Measurements from ENCODE around the gene PCCA. TPM values are rescaled to one million over a fixed set of nuclear protein-coding genes. Genes with fewer than 3 reads are reported as not detected.

PCCA gene
- total and polyA plus RNA-seq, 2 of the 13 experiments (the other 11 are each of a cell fraction or from before 2014, with no cell fraction given) = 15.0 to 32.2 TPM

GRCh38 chr13:100088644-100089464 lies at the start of gene PCCA (continued):
- TF ChIP-seq, protein P1, sequence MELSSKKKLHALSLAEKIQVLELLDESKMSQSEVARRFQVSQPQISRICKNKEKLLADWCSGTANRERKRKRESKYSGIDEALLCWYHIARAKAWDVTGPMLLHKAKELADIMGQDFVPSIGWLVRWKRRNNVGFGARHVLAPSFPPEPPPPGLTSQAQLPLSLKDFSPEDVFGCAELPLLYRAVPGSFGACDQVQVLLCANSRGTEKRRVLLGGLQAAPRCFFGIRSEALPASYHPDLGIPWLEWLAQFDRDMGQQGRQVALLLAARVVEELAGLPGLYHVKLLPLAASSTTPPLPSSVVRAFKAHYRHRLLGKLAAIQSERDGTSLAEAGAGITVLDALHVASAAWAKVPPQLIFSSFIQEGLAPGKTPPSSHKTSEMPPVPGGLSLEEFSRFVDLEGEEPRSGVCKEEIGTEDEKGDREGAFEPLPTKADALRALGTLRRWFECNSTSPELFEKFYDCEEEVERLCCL (CRISPR knock-in tag; IDR thresholded peaks at IDR 0.05; ENCODE audit: borderline replicate concordance) = no peak
- TF ChIP-seq CEBPG (CRISPR knock-in tag; IDR thresholded peaks at IDR 0.05) (no peak), ATRX (CRISPR knock-in tag; IDR thresholded peaks at IDR 0.05; ENCODE audit: borderline replicate concordance) (no peak), MEIS1 (CRISPR knock-in tag; IDR thresholded peaks at IDR 0.05; ENCODE audit: borderline replicate concordance) (peak; percentile 60; the same call in 1 of the 2 replicates), ZBTB25 (CRISPR knock-in tag; IDR thresholded peaks at IDR 0.05) (peak; percentile 72), ZBTB42 (CRISPR knock-in tag; IDR thresholded peaks at IDR 0.05) (peak; percentile 68; the same call in 1 of the 2 replicates), ZSCAN29 (CRISPR knock-in tag; conservative IDR thresholded peaks at IDR 0.05) (peak; percentile 85), ZNF746 (CRISPR knock-in tag; IDR thresholded peaks at IDR 0.05) (no peak; the same call in 1 of the 2 replicates), ZNF552 (CRISPR knock-in tag; IDR thresholded peaks at IDR 0.05; ENCODE audit: borderline replicate concordance) (0 out of 2 replicates have a peak, but pooled peaks have one; percentile 71), RCOR2 (CRISPR knock-in tag; IDR thresholded peaks at IDR 0.05) (no peak), CBX1 (IDR thresholded peaks at IDR 0.05; ENCODE audit: low read depth) (peak; percentile 79), RARA (CRISPR knock-in tag; IDR thresholded peaks at IDR 0.05) (peak; percentile 75), GABPA (IDR thresholded peaks at IDR 0.05; ENCODE audit: low read depth, low read length) (peak; percentile 71), GABPA (CRISPR knock-in tag; IDR thresholded peaks at IDR 0.05; ENCODE audit: low read depth) (peak; percentile 88), ZNF772 (CRISPR knock-in tag; IDR thresholded peaks at IDR 0.05) (peak; percentile 87; the same call in 1 of the 2 replicates), ZZZ3 (CRISPR knock-in tag; IDR thresholded peaks at IDR 0.05; ENCODE audit: borderline replicate concordance) (no peak), ZNF816 (CRISPR knock-in tag; IDR thresholded peaks at IDR 0.05; ENCODE audit: borderline replicate concordance) (0 out of 2 replicates have a peak, but pooled peaks have one; percentile 23), CHCHD3 (CRISPR knock-in tag; IDR thresholded peaks at IDR 0.05) (no peak)
- TF ChIP-seq, protein P2, sequence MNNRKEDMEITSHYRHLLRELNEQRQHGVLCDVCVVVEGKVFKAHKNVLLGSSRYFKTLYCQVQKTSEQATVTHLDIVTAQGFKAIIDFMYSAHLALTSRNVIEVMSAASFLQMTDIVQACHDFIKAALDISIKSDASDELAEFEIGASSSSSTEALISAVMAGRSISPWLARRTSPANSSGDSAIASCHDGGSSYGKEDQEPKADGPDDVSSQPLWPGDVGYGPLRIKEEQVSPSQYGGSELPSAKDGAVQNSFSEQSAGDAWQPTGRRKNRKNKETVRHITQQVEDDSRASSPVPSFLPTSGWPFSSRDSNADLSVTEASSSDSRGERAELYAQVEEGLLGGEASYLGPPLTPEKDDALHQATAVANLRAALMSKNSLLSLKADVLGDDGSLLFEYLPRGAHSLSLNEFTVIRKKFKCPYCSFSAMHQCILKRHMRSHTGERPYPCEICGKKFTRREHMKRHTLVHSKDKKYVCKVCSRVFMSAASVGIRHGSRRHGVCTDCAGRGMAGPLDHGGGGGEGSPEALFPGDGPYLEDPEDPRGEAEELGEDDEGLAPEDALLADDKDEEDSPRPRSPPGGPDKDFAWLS (CRISPR knock-in tag; IDR thresholded peaks at IDR 0.05; ENCODE audit: borderline replicate concordance) = peak; percentile 85
- TF ChIP-seq, protein P3, sequence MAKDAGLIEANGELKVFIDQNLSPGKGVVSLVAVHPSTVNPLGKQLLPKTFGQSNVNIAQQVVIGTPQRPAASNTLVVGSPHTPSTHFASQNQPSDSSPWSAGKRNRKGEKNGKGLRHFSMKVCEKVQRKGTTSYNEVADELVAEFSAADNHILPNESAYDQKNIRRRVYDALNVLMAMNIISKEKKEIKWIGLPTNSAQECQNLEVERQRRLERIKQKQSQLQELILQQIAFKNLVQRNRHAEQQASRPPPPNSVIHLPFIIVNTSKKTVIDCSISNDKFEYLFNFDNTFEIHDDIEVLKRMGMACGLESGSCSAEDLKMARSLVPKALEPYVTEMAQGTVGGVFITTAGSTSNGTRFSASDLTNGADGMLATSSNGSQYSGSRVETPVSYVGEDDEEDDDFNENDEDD (CRISPR knock-in tag; IDR thresholded peaks at IDR 0.05; ENCODE audit: borderline replicate concordance) = peak; percentile 14; the same call in 1 of the 2 replicates
- TF ChIP-seq, protein P4, sequence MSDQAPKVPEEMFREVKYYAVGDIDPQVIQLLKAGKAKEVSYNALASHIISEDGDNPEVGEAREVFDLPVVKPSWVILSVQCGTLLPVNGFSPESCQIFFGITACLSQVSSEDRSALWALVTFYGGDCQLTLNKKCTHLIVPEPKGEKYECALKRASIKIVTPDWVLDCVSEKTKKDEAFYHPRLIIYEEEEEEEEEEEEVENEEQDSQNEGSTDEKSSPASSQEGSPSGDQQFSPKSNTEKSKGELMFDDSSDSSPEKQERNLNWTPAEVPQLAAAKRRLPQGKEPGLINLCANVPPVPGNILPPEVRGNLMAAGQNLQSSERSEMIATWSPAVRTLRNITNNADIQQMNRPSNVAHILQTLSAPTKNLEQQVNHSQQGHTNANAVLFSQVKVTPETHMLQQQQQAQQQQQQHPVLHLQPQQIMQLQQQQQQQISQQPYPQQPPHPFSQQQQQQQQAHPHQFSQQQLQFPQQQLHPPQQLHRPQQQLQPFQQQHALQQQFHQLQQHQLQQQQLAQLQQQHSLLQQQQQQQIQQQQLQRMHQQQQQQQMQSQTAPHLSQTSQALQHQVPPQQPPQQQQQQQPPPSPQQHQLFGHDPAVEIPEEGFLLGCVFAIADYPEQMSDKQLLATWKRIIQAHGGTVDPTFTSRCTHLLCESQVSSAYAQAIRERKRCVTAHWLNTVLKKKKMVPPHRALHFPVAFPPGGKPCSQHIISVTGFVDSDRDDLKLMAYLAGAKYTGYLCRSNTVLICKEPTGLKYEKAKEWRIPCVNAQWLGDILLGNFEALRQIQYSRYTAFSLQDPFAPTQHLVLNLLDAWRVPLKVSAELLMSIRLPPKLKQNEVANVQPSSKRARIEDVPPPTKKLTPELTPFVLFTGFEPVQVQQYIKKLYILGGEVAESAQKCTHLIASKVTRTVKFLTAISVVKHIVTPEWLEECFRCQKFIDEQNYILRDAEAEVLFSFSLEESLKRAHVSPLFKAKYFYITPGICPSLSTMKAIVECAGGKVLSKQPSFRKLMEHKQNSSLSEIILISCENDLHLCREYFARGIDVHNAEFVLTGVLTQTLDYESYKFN (CRISPR knock-in tag; conservative IDR thresholded peaks at IDR 0.05) = peak; percentile 73
